D721Med (cell line): ENCODE data around the gene SAMD1.
"Not testable (repeated sequence)": the region's sequence is repeated elsewhere in the genome, so short reads cannot be mapped to it uniquely, and the experiment has no call there.

Experiments
- DNase-seq: peaks from one replicate; pipeline ENCODE4 v3.0.0; 2011; ENCODE audit warnings: low spot score; ENCODE audit not compliant: insufficient read length
- FAIRE-seq: peaks from 2 replicates; lab custom pipeline; 2011; peaks lifted over from hg19 to GRCh38; lab: Jason Lieb, UNC
- TF ChIP-seq, protein P1 (sequence below): IDR thresholded peaks from 2 replicates; pipeline ENCODE4 v1.5.1; 2012; ENCODE audit warnings: mild to moderate bottlenecking, control low read depth; ENCODE audit not compliant: insufficient read depth; ENCODE audit errors: missing control alignments

Gene SAMD1

DNA sequence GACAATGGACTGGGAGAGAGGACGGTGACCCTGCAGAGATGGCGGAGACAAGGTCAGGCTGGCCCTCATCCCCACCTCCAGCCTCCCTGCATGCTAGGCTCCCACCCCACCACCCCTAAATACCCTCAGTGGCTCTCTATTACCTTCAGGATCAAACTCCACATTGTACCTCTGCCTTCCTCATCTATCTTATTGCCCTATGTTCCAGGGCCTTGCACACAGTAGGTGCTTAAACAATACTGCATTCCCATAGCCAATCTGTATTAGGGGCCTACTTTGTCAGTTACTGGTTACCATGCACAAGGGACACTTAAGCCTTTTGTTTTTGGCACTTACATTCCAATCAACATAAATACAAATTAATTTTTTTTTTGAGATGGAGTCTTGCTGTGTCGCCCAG, 35.2 kb downstream of the SAMD1 start:
- no peak for FAIRE-seq
- TF ChIP-seq, protein P1, sequence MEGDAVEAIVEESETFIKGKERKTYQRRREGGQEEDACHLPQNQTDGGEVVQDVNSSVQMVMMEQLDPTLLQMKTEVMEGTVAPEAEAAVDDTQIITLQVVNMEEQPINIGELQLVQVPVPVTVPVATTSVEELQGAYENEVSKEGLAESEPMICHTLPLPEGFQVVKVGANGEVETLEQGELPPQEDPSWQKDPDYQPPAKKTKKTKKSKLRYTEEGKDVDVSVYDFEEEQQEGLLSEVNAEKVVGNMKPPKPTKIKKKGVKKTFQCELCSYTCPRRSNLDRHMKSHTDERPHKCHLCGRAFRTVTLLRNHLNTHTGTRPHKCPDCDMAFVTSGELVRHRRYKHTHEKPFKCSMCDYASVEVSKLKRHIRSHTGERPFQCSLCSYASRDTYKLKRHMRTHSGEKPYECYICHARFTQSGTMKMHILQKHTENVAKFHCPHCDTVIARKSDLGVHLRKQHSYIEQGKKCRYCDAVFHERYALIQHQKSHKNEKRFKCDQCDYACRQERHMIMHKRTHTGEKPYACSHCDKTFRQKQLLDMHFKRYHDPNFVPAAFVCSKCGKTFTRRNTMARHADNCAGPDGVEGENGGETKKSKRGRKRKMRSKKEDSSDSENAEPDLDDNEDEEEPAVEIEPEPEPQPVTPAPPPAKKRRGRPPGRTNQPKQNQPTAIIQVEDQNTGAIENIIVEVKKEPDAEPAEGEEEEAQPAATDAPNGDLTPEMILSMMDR: no peak
- DNase-seq: no peak

DNA sequence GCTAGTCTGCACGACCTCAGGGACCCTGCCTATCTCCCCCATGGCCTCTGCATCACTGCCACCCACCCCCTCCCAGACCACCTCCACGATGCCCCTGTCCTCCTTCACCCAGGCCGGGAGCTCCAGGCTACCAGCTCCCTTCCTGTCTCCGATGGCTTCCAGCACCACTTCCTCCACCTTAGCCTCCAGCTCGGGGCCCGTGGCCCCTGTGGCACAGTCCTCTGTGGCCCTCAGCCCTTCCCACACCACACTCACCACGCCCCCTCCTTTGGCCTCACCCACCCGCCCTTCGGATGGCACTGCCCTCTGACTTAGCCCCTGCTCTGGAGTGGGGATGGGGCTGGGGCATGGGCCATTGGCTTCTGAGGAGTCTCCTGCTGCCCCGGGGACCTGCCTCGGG, 35.8 kb downstream of the SAMD1 start:
- TF ChIP-seq, protein P1: no peak
- FAIRE-seq (no peak), DNase-seq (no peak)

DNA sequence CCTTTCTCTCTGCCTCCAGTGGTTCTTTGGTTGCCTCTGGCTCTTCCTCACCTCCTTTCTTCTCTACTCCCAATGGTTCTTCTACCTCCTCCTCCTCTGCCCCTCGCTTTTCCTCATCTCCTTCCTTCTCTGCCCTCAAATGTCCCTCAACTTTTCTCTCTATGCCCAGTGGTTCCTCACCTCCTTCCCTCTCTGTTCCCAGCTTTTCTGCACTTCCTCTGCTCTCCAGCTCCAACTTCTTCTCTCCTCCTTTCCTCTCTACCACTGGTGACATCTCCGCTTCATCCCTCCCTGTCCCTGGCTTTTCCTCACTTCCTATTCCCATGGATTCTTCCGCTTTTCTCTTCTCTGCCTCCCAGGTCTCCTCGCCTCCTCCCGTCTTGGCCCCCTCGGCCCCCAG, 36.5 kb downstream of the SAMD1 start:
- DNase-seq: no peak
- TF ChIP-seq, protein P1: no peak
- FAIRE-seq: no peak

DNA sequence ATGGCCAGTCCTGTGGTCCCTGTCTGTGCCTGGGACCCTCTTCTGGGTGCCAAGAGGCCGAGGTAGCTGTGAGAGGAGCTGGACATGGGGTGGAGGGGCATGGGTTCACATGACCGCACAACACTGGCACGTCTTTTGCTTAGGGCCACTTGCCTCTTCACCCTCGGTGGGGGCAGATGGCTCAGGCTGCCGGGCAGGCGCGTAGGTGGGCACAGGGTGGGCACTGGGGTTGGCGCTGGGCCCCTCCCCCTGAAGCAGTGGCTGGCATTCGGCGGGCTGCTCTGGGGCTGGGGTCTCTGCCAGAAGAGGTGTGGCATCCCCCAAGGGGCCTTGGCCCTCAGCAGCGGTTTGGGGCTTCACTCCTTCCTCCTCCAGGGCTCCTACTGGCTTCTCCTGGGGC, 37.1 kb downstream of the SAMD1 start:
- TF ChIP-seq, protein P1: no peak
- DNase-seq (no peak), FAIRE-seq (no peak)

DNA sequence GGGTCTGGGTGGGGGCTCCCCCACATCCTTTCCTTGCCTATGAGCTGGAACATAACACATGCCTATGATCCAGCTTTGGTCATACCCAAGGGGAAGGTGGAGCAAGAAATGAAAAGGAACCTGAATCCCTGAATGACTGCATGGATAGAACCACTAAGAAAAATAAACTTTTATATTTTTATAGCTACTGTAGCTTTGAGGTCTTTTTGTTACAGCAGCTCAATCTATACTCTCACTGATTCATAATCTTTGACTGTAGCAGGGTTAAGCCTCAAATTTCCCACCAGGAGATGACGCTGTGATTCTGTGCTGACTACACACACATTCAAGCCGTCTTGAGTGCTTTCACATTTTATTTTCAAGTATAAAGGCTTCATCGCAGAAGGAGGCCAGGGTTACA, 37.5 kb downstream of the SAMD1 start:
- FAIRE-seq: no peak
- TF ChIP-seq, protein P1: no peak
- DNase-seq: no peak

DNA sequence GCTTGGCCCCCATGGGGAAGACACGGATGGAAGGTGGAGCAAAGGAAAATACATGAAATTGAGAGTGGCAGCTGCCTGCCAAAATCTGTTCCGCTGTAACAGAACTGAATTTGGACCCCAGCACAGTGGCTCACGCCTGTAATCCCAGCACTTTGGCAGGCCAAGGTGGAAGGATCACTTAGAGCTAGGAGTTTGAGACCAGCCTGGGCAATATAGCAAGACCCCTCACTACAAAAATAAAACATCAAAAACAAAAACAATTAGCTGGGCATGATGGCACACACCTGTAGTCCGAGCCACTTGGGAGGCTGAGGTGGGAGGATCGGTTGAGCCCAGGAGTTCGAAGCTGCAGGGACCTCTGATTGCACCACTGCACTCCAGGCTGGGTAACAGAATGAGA, 38.1 kb downstream of the SAMD1 start:
- TF ChIP-seq, protein P1: no peak
- DNase-seq: no peak
- no peak for FAIRE-seq

DNA sequence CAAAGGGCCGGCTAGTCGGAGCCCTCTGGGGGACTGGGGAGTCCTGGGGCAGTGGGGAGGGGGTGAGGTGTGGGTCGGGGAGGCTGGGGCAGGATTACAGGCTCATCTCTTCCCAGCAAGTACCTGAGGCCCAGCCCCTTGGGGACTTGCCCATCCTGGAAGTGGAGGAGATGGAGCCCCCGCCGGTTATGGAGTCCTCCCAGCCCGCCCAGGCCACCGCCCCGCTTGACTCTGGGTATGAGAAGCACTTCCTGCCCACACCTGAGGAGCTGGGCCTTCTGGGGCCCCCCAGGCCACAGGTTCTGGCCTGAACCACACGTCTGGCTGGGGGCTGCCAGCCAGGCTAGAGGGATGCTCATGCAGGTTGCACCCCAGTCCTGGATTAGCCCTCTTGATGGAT, 38.6 kb downstream of the SAMD1 start:
- FAIRE-seq: no peak
- TF ChIP-seq, protein P1: no peak
- no peak for DNase-seq

DNA sequence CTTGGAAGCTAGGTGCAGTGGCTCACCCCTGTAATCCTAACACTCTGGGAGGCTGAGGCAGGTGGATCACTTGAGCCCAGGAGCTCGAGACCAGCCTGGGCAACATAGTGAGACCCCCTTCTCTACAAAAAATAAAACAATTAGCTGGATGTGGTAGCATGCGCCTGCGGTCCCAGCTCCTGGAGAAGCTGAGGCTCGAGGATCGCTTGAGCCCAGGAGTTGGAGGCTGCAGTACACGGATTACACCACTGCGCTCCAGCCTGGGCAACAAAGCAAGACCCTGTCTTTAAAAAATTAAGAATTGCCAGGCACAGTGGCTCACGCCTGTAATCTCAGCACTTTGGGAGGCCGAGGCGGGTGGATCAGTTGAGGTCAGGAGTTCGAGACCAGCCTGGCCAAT, 39.6 kb downstream of the SAMD1 start:
- DNase-seq, FAIRE-seq: not testable (repeated sequence)
